PFSK-1 (cell line): Measurements from ENCODE around the gene CNTNAP2.

Source experiments
- FOXP2 ChIP-seq: optimal IDR thresholded peaks from 2 replicates; pipeline ENCODE3; 2011; ENCODE audit warnings: borderline replicate concordance, control low read depth, inconsistent platforms; ENCODE audit not compliant: insufficient read depth; ENCODE audit errors: extremely low read length, extremely low read depth
- POLR2AphosphoS5 ChIP-seq: IDR thresholded peaks from 2 replicates; pipeline ENCODE4 v1.6.1; 2012; ENCODE audit warnings: low read depth, mild to moderate bottlenecking, control low read depth, low read length, moderate library complexity
- REST ChIP-seq, 2 experiments: IDR thresholded peaks; 2 replicates each; pipeline versions ENCODE4 v1.6.1 to v1.8.0; 2011 to 2012; ENCODE audit warnings: low read depth in 2 of 2, low read length in 2 of 2, control low read depth in 1 of 2, inconsistent platforms in 1 of 2, mild to moderate bottlenecking in 1 of 2, moderate library complexity in 1 of 2; ENCODE audit not compliant: insufficient read depth in 1 of 2
- SIN3A ChIP-seq: IDR thresholded peaks from 2 replicates; pipeline ENCODE4 v1.6.1; 2012; ENCODE audit warnings: mild to moderate bottlenecking, low read length, moderate library complexity, borderline replicate concordance; ENCODE audit not compliant: insufficient read depth
- TAF1 ChIP-seq: IDR thresholded peaks from 2 replicates; pipeline ENCODE4 v1.6.1; 2012; ENCODE audit warnings: low read length, control low read depth, borderline replicate concordance; ENCODE audit not compliant: insufficient read depth

The CNTNAP2 gene

GRCh38 chr7:148382596-148382995 lies 2266.0 kb downstream of the CNTNAP2 start:
- TF ChIP-seq SIN3A (no peak), REST (IDR thresholded peaks at IDR 0.05; ENCODE audit: insufficient read depth in 1 of 2, low read depth in 2 of 2, low read length in 2 of 2) (no peak), TAF1 (no peak), FOXP2 (no peak), POLR2AphosphoS5 (no peak)

- TF ChIP-seq REST (IDR thresholded peaks at IDR 0.05; ENCODE audit: insufficient read depth in 1 of 2, low read depth in 2 of 2, low read length in 2 of 2) (no peak), POLR2AphosphoS5 (no peak), TAF1 (no peak), FOXP2 (no peak), SIN3A (no peak)
Measured at GRCh38 chr7:148383651-148384050, 2267.1 kb downstream of the CNTNAP2 start.

- TF ChIP-seq SIN3A (no peak), FOXP2 (no peak), TAF1 (no peak), REST (IDR thresholded peaks at IDR 0.05; ENCODE audit: insufficient read depth in 1 of 2, low read depth in 2 of 2, low read length in 2 of 2) (no peak), POLR2AphosphoS5 (no peak)
Measured at GRCh38 chr7:148385009-148385682, 2268.5 kb downstream of the CNTNAP2 start.

- no peak for TF ChIP-seq TAF1
- TF ChIP-seq POLR2AphosphoS5: no peak
- no peak for TF ChIP-seq FOXP2
- no peak for TF ChIP-seq REST (IDR thresholded peaks at IDR 0.05; ENCODE audit: insufficient read depth in 1 of 2, low read depth in 2 of 2, low read length in 2 of 2)
- no peak for TF ChIP-seq SIN3A
Measured at GRCh38 chr7:148390381-148390780, 2273.8 kb downstream of the CNTNAP2 start.
